HG03520 (cell line): Measurements from ENCODE around the gene PDE3A.

Experiments used
- ATAC-seq: cut with Tn5 transposase; IDR thresholded peaks from one replicate; pipeline ENCODE4 v1.9.1; 2021; ENCODE audit warnings: mild to moderate bottlenecking, moderate library complexity; ENCODE audit not compliant: unreplicated experiment

The PDE3A gene

DNA sequence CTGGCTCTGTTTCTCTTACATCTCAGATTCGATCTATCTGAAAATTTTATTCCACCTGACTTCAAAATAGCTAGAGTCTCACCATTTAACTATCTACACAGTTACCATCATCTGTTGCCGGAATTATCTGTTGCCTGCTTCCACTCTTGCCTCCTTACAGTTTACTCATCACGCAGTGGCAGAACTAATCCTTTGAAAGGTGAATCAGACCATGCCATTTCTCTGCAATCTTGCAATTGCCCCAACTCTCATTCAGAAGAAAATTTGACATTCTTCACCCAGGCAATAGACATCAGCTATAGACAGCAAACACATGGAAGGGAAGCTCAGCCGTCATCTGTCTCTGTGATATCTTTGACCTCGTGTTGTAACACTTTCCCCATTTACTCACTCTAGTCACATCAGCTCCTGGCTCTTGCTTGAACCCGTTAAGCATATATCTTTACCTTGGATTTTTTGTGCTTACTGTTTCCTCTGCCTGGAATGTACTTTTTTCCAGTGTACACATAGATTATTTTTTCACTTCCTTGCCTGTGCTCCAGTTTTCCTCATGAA, 85.5 kb downstream of the PDE3A start:
- ATAC-seq: no peak

DNA sequence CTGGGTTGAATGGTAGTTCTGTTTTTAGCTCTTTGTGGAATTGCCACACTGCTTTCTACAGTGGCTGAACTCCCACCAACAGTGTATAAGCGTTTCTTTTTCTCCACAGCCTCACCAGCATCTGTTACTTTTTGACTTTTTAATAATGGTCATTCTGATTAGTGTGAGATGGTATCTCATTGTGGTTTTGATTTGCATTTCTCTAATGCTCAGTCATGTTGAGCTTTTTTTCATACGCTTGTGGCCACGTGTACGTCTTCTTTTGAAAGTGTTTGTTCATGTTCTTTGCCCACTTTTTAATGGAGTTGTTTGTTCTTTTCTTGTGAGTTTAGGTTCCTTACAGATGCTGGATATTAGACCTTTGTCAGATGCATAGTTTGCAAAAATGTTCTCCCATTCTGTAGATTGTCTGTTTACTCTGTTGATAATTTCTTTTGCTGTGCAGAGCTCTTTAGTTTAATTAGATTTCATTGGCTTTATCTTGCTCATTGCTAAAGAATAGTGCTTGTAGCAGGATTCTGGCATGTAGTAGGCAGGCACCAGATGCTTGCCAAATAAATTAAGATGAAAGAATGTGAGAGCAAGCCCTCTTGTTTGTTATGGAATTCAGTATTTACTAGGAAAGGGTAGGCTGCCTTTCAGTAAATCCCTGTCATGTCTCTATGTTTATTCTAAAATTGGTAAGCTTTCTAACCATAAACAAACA, 86.8 kb downstream of the PDE3A start:
- ATAC-seq: no peak

DNA sequence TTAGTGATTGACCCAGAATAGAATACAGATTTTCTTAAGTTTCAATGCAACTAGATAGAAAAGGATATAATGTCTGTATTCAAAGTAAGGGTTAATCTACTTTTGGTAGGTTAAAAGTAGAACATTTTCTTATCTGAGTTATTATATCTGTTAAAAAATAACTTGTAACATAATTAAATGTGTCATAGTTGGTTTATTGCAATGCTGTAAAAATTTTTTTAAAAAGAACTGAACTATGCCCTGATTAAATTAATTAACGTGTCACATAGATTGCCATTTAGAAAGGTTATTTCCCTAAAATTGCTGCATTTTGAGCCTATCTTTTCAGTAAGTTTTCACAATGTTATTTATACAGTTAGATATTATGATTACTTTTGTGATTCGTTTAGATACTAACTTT, 89.2 kb downstream of the PDE3A start:
- no peak for ATAC-seq

DNA sequence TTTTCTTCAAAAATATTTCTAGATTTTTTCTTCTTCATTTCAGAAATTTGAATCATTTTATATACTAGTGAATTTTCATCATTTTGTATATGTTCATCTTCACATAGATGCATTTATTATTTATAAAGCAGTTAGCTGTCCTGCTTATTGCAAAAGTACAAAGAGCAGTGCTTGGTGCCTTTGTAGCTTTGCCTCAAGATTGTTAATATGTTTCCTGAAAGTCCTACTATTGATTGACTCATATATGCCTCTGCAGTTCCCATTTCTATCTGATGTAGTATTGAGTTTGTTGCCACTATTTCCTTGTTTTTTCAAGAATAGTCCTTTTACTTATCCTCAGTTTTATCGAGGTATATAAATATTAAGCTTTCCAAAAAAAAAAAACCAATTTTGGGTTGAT, 89.7 kb downstream of the PDE3A start:
- ATAC-seq: no peak

DNA sequence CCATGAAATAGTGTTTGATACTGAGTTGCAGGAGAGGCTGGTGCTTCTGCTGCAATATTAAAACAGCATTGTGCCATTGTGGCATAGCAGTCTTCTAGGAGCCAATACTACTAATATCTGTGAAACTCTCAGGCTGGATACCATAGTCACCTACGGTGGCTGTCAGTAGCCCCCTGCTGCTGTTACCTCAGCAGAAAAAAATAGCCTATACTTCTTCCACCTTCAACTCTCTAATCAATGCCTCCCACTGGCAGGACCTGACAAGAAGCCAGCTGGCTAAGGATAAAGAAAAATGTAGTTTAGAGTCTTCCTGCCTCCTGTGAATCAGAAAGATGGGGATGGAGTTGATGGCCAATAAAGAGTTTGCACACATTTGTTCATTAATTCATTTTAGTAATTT, 91.6 kb downstream of the PDE3A start:
- ATAC-seq: no peak

DNA sequence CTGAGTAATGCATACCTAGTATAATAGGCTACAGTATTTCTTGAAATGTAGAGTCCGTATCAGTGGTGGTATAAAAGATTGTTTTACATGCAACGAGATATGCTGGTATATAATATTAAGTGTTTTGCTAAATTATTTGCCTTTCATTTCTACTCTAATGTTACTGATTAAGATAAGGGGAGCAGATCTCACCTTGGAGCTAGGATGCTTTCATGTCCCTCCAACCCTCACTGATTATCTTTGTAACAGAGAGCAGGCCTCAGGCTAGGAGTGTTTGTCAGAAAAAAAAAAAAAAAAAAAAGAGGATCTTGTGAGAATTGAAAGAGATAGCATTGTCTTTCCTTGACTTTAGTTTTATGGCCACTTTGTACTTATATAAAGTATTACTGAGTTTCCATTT, 92.6 kb downstream of the PDE3A start:
- ATAC-seq: no peak

DNA sequence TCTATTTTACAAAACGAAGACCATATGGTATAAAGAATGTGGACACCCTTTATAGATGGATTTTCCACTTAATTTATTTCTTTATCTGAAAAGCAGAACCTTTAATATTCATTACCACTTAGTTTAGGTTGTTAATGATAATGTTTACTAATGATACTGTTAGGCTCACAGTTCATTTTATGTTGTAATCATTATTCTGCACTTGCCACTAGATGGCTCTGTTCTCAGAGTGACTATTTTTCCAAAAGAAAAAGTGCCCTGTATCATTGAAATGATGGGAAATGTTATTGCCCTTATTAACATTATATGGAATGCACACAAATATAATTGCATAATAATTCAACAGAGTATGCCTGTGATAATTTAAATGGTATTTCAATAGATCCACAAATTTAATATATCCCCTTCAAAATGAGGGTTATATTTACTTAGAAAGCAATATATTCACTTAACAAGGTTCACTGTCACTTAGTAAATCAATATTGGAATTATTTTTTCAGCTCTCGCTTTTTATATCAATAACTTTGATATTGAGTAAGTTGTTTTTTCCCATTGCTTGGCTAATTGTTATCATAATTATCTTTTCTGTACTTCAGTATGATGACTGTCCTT, 95.7 kb downstream of the PDE3A start:
- no peak for ATAC-seq

DNA sequence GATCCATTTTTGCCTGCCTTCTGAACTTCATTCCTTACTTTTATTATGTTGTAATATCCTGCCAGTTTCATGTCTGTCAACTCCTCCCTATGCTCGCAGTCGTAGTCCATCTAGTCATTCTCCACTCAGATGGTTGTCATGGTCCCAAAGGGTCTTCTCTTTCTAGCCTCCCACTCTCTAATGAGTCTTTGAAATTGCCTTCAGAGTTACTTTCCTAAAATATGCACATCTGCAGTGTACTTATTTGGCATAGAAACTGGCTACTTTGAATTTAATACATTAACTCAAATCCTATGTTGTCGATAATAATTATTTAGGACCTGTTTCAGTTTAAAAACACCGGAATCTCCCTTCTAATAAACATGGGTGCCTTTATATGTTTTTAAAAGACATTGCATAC, 101.0 kb downstream of the PDE3A start:
- no peak for ATAC-seq

DNA sequence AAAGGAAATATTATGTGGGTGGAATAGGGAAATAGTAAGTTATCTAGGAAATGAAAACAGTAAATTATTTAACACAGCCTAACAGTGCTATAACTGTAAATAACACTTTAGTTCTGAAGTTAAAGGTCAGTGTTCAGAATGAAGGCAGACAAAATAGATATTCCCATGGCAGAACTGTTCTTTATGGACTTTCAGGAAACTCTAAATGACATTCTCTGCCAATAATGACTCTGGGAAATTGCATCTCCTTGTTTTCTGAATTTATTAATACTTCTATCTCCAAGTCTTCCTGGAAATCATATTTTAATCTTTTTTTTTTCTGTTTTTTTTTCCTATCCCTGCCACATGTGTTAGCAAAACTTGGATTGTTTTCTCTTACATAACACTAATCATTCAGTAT, 101.4 kb downstream of the PDE3A start:
- no peak for ATAC-seq

DNA sequence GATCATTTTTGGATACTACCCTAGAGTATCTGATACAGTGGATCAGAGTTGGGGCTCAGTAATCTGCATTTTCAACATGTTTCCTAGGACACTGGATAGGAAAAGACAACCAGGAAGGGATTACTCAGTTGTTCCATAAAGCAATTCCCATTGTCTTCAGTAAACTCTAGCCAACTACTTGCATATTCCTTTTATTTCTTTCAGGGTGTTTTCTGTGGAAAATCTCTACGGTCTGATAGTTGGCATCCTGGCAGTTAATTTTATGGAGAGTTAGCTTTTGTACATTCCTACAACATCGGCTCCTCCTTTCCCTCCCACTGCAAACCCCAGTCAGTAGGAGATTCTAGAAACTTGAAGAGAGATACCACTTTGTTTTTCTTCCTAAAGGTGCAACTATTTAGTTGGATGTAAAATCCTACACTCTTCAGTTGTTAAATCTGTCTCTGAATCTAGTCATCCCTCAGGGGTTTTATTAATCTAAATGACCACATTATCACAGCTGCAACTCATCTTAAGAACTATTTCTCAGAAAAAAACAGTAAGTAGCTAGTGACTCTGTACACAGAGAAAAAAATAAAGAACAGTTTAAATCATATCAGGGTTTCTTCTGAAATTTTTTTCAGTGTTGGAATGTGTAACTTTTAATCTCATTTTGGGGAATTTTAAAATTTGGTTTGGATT, 103.9 kb downstream of the PDE3A start:
- ATAC-seq: no peak

DNA sequence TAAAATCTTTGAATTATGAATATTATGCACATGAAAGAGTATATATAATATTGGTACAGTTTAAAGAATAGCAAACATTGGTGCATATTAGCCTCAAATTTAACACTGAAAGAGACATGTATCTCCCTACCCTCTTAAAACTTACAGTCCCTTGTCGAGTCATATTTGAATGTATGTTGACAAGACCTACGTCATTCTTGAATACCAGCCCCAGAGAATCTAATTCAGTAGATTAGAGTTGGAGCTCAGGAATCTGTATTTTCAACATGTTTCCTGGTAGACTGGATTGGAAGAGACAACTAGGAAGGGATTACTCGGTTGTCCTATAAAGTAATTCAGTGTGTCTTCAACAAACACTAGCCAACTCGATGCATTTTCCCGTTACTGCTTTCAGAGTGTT, 104.8 kb downstream of the PDE3A start:
- no peak for ATAC-seq

DNA sequence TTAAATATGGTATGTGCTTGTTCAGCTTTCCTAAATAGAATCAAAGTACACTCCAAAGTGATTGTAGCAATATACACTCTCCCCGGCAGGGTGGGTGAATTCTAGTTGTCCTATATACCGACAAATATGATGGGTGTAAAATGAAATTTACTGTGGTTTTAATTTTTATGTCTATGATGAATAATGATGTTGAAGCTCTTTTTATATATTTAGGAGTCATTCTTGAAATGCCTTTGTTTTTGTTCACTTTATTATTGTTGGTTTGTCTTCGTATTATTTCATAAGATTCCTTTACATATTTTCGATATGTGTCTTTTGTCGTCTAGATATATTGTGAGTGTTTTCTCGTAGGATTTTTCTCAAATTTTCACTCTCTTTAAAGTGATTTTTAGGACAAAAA, 105.7 kb downstream of the PDE3A start:
- no peak for ATAC-seq

DNA sequence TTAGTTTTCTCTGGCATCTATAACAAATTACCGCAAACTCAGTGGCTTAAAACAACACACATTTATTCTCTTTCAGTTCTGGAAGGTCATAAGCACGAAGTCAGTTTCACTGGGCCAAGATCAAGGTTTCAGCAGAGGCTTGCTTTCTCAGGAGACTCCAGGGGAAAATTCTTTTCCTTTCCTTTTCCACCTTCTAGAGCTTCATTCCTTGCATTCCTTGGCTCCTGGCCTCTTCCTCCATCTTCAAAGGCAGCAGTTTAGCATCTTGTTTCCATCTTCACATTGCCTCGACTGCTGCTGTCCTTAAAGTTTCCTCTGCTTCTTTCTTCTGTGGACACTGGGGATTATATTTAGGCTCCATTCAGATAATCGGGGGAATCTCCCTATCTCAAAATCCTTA, 106.1 kb downstream of the PDE3A start:
- ATAC-seq: no peak

DNA sequence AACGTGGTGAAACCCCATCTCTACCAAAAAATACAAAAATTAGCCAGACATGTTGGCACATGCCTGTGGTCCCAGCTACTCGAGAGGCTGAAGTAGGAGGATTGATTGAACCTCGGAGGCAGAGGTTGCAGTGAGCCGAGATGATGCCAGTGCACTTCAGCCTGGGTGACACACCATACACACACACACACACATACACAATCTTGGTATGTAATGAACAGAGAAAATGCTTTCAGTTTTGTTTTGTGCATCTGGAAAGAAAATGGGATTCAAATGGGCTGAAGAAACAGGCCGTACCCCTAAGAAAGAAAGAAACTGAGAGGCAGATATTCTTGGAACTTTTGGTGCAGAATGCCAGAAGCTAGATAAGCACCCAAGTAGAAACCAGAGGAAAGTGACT, 107.2 kb downstream of the PDE3A start:
- ATAC-seq: no peak

DNA sequence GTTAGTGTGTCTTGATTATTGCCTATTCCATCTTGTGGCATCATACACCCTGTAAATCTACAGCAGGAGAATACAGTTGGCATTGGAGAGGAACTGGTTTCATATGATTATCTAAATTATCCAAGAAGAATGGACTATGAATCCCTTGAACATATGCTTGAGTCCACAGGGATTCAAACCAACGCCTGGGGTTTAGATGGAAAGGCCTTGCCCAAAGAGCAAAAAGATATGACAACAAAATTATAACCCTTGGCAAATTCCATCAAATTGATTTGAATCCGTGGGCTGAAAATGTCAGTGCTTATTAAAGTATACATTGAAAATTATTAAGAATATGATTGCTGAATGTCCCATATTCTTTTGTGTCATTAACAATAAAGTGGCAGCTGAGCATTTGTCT, 108.2 kb downstream of the PDE3A start:
- no peak for ATAC-seq

DNA sequence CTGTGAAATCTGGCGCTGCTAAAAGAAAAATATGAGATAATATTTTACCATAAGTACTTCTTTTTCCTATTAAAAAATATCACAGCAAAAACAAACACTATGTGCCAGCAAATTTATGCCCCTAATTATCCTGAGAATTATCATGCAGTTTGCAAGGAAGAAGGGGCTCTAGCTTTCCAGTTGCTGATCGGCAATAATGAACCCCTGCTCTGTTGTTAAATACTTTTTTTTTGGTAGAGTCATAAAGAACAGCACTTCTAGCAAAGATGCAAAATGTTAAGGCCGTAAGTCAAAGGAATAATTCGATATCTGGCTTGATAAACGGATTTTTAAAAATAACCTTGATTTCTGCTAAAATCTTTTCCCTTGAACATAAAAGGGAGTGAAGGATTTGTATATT, 108.9 kb downstream of the PDE3A start:
- ATAC-seq: no peak

DNA sequence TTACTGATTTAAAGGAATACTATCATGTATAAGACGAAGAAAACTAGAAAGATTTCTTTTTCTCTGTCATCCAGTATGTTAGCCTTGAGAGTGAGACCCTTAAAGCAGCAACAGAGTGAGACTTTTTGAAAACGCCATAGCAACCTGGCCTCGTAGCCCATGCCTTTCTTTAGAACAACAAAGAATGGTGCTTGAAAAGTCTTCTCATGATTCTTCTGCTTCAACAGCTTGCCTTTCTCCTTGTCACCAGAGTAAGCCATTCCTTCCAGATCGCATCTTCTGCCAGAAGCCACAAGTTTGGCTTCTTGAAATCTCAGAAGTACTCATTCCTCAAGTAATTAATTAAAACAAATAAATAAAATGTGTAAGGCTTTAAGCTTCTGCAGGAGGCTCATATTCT, 109.3 kb downstream of the PDE3A start:
- ATAC-seq: no peak

DNA sequence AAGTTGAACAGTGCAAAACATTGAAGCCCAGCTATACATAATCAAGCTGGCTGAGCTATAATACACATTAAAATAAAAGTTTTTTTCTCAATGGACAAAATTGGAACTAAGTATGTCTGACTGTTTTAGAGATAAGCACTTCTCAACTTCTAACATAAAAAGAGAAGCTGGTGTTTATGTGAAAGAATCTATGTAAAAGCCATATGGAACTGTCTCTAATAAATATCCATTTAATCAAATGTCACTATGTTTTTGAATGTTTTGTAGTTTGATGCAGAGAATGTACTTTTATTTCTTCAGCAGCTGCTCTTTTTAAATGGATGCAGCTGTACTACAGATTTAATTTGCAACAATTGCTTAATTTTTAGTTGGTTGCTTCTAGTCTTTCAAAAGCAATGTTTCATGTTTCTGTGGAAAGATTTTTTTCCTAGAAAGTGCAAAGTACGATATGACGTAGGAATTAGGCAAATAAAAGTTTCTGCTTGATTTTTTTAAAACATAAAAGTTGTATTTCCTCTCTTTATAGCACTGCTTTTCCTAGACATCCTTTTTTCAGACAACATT, 114.2 kb downstream of the PDE3A start:
- ATAC-seq: no peak

DNA sequence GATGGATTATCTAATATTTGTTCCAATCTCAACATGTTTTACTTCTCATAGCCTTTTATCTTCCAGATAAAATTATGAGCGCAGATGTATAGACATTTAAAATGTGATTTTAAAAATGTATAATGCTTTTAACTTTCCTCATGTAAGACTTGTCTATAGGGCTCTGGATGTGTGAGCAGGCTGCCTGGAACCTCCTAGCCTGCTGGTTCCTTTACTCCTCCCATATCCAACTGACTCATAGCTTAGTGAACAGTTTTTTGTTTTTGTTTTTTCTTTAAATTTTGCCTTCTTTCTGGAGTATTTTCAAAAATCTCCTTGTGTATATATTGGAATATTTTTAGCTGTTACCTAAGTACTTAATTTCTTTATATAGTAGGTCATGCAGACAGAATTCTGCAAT, 115.4 kb downstream of the PDE3A start:
- no peak for ATAC-seq

DNA sequence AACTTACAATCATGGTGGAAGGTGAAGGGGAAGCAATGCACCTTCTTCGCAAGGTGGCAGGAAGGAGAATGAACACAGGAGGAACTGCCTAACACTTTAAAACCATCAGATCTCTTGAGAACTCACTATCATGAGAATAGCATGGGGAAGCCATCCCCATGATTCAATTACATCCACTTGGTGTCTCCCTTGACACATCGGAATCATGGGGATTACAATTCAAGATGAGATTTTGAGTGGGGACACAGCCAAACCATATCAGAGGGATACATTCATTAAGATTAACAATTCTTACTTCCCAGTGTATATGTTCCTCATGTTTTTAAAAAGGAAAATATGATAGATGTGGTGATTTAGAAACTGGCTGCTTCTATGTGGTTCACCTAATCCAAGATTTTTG, 117.9 kb downstream of the PDE3A start:
- ATAC-seq: no peak

DNA sequence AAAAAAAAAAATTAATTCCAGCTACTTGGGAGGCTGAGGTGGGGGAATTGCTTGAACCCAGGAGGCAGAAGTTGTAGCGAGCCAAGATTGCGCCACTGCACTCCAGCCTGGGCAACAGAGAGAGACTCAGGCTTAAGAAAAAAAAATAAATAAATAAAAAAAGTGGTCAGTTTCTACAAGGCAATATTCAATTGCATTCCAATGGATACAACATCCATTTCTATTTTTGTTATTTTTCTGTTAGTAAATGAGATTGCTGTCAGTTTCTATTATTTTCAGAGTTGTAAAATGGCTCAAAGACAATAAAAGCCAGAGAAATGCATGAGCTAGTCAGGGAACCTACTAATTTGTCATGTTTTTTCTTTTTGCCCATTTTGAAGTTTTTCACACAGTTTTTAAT, 119.2 kb downstream of the PDE3A start:
- ATAC-seq: no peak

DNA sequence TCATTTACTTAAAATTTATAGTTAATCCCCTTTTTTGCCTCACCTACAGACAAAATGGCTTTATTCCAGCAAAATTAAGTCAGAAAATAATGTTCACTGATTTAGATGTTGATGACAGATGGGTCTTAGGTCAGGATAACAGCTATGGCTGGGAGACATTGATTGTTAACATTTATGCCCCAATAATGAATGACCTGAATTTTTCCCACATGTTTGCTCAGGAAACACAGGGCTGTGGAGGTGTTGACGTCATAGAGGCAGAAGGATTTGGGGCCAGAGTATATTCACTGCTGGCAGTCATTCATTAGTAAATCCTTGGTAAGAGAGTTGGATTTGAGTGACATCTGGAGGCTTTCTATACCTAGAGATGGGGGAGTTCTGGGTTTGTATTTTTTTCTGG, 121.3 kb downstream of the PDE3A start:
- ATAC-seq: no peak
